Loucy (cell line): ENCODE results near the gene G6PC3.

Experiments
- H2AFZ ChIP-seq: fragments of 200-600 bp; sonication (generic); 2 replicates; pipeline ENCODE4 v1.6.0; 2016; ENCODE audit warnings: antibody characterized with exemption, mild to moderate bottlenecking, low read length, moderate library complexity
- H3F3A ChIP-seq: fragments of 200-600 bp; 2 replicates; pipeline ENCODE4 v1.6.0; 2016; ENCODE audit warnings: antibody characterized with exemption, low read depth, mild to moderate bottlenecking
- H3K27me3 ChIP-seq: fragments of 200-600 bp; sonication (generic); 2 replicates; pipeline ENCODE4 v1.6.1; 2014; ENCODE audit warnings: low read length, mild to moderate bottlenecking; ENCODE audit not compliant: insufficient read depth, poor library complexity, severe bottlenecking
- H3K36me3 ChIP-seq: fragments of 200-600 bp; sonication (generic); 2 replicates; pipeline ENCODE4 v1.6.1; 2016; ENCODE audit warnings: low read length; ENCODE audit not compliant: insufficient read depth
- H3K4me1 ChIP-seq: fragments of 200-600 bp; sonication (generic); 2 replicates; pipeline ENCODE4 v1.5.1; 2014; ENCODE audit warnings: low read length, mild to moderate bottlenecking; ENCODE audit not compliant: insufficient read depth, poor library complexity, severe bottlenecking
- H3K4me2 ChIP-seq: fragments of 200-600 bp; sonication (generic); 2 replicates; pipeline ENCODE4 v1.6.0; 2014; ENCODE audit warnings: antibody characterized with exemption, low read length, low read depth, mild to moderate bottlenecking; ENCODE audit not compliant: poor library complexity, severe bottlenecking
- H3K4me3 ChIP-seq: fragments of 200-600 bp; sonication (generic); 2 replicates; pipeline ENCODE4 v1.5.1; 2014; ENCODE audit warnings: low read length, mild to moderate bottlenecking, mixed read lengths; ENCODE audit not compliant: poor library complexity, severe bottlenecking
- H3K79me2 ChIP-seq: fragments of 200-600 bp; sonication (generic); 2 replicates; pipeline ENCODE4 v1.6.1; 2014; ENCODE audit warnings: low read length; ENCODE audit not compliant: insufficient read depth
- H3K9ac ChIP-seq: fragments of 200-600 bp; sonication (generic); 2 replicates; pipeline ENCODE4 v1.6.0; 2014; ENCODE audit warnings: mild to moderate bottlenecking, low read depth, low read length, moderate library complexity; ENCODE audit not compliant: poor library complexity, severe bottlenecking
- H3K9me2 ChIP-seq: fragments of 200-600 bp; sonication (generic); replicated peaks from 2 replicates; pipeline ENCODE4 v1.6.1; 2016; ENCODE audit warnings: low read depth, low read length, mixed read lengths
- H3K9me3 ChIP-seq: fragments of 200-600 bp; sonication (generic); 2 replicates; pipeline ENCODE4 v1.6.1; 2014; ENCODE audit warnings: mild to moderate bottlenecking, antibody characterized with exemption, low read length, low read depth; ENCODE audit not compliant: insufficient read depth
- H4K20me1 ChIP-seq: fragments of 200-600 bp; sonication (generic); 2 replicates; pipeline ENCODE4 v1.6.0; 2014; ENCODE audit warnings: antibody characterized with exemption, low read length, mild to moderate bottlenecking; ENCODE audit not compliant: insufficient read depth, poor library complexity, severe bottlenecking
- EZH2phosphoT487 ChIP-seq: fragments of 200-600 bp; IDR thresholded peaks from 2 replicates; pipeline ENCODE4 v1.6.1; 2018; ENCODE audit warnings: antibody characterized with exemption, mild to moderate bottlenecking, moderate library complexity, borderline replicate concordance
- TF ChIP-seq, protein P1 (sequence below): fragments of 200-600 bp; sonication (generic); conservative IDR thresholded peaks from 2 replicates; pipeline ENCODE4 v1.5.1; 2014; ENCODE audit warnings: mild to moderate bottlenecking, antibody characterized with exemption, low read length

The G6PC3 gene

GRCh38 chr17:44086364-44087311 is 16.1 kb downstream of the G6PC3 start:
- Histone ChIP-seq H3K9ac (no peak overlapping the region), H2AFZ (no peak overlapping the region), H3K4me1 (no peaks in the 10 kb centered on the region), H4K20me1 (no peaks in the 10 kb centered on the region), H3F3A (no peaks in the 10 kb centered on the region), H3K4me2 (no peak overlapping the region), H3K4me3 (no peak overlapping the region), H3K9me3 (no peaks in the 10 kb centered on the region), H3K79me2 (no peaks in the 10 kb centered on the region), H3K9me2 (no peaks in the 10 kb centered on the region), H3K27me3 (no peaks in the 10 kb centered on the region), H3K36me3 (peaks cover 53% of the 10 kb centered on the region; the same call in 1 of the 2 replicates)
- TF ChIP-seq, protein P1, sequence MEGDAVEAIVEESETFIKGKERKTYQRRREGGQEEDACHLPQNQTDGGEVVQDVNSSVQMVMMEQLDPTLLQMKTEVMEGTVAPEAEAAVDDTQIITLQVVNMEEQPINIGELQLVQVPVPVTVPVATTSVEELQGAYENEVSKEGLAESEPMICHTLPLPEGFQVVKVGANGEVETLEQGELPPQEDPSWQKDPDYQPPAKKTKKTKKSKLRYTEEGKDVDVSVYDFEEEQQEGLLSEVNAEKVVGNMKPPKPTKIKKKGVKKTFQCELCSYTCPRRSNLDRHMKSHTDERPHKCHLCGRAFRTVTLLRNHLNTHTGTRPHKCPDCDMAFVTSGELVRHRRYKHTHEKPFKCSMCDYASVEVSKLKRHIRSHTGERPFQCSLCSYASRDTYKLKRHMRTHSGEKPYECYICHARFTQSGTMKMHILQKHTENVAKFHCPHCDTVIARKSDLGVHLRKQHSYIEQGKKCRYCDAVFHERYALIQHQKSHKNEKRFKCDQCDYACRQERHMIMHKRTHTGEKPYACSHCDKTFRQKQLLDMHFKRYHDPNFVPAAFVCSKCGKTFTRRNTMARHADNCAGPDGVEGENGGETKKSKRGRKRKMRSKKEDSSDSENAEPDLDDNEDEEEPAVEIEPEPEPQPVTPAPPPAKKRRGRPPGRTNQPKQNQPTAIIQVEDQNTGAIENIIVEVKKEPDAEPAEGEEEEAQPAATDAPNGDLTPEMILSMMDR: no peak
- TF ChIP-seq EZH2phosphoT487: no peak

DNA sequence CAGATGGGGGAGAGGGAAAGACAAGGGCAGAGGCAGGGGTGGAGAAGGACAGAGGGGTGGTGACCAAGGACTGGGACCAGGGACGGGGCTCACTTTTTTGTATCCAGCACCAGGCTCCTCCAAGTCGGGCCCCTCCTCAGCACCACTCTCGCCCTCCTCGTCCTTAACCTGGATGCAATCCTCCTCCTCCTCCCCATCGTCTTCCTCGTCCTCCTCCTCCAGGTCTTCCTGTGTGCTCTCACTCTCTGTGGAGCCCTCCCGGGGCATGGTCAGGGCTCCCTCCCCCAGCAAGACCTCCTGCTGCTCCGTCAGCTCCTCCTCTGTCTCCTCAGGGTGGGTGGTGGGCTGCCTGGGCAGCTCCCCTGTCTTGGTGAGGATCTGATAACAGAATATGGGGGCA is 16.8 kb downstream of the G6PC3 start:
- Histone ChIP-seq H3K9me2 (no peaks in the 10 kb centered on the region), H3K4me2 (no peak overlapping the region), H3K27me3 (no peaks in the 10 kb centered on the region), H3K4me3 (no peak overlapping the region), H3K9me3 (no peaks in the 10 kb centered on the region), H3K4me1 (no peaks in the 10 kb centered on the region), H3K79me2 (no peaks in the 10 kb centered on the region), H3K9ac (no peak overlapping the region), H4K20me1 (no peaks in the 10 kb centered on the region), H3K36me3 (peaks cover 53% of the 10 kb centered on the region; the same call in 1 of the 2 replicates), H2AFZ (no peak overlapping the region), H3F3A (no peaks in the 10 kb centered on the region)
- no peak for TF ChIP-seq EZH2phosphoT487
- TF ChIP-seq, protein P1: no peak

- H3K9me2 ChIP-seq: no peaks in the 10 kb centered on the region
- H2AFZ ChIP-seq: no peak overlapping the region
- H3K9ac ChIP-seq: no peak overlapping the region
- no peaks in the 10 kb centered on the region for H4K20me1 ChIP-seq
- no peak overlapping the region for H3K4me3 ChIP-seq
- H3K4me1 ChIP-seq: no peaks in the 10 kb centered on the region
- no peaks in the 10 kb centered on the region for H3K9me3 ChIP-seq
- no peaks in the 10 kb centered on the region for H3F3A ChIP-seq
- H3K36me3 ChIP-seq: peaks cover 47% of the 10 kb centered on the region; the same call in 1 of the 2 replicates
- no peaks in the 10 kb centered on the region for H3K27me3 ChIP-seq
- H3K4me2 ChIP-seq: no peak overlapping the region
- no peaks in the 10 kb centered on the region for H3K79me2 ChIP-seq
- TF ChIP-seq EZH2phosphoT487: no peak
- TF ChIP-seq, protein P1: no peak
Observed at GRCh38 chr17:44088254-44088653, 17.7 kb downstream of the G6PC3 start.
